Uterus (tissue), 2 donors: ENCODE results near the gene TFAP2B.

Experiments
- POLR2A ChIP-seq, 2 donors: fragments of 450-650 bp; IDR thresholded peaks; one replicate each; pipeline ENCODE4 v1.6.1; 2016; ENCODE audit warnings: antibody characterized with exemption in 2 of 2, mild to moderate bottlenecking in 1 of 2, moderate library complexity in 1 of 2
- TF ChIP-seq, protein P1 (sequence below), 4 experiments: fragments of 200-600 bp in 2 of 4; fragments of 450-650 bp in 2 of 4; sonication (generic) in 2 of 4; IDR thresholded peaks; one replicate each; pipeline ENCODE4 v1.5.1; 2016 to 2019; ENCODE audit warnings: antibody characterized with exemption in 4 of 4, mild to moderate bottlenecking in 2 of 4, moderate library complexity in 1 of 4

DNA sequence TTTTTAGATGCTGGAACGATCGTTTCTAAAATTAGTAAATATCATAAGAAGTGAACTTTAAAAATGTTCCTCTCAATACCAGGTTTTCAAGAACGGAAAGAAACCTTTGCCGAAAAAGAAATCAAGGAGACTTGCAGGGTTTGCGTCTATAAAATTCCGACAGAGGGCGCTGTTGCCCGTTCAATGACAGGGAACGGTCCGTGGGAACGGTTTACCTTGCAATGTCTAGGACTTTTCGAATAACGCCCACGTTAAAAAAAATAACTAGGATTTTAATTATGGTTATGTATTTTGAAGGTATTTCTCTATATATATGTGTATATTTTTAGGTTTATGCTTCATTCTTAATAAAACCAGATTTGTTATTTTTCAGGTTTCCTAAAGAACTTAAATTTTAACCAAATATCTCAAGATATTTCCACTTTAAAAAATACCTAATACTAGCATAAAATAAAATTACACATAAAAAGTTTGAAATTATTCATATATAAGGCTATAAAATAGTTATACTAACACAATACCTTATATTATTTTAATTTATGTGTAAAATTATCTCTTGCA is 2.5 kb upstream of the TFAP2B start:
- TF ChIP-seq, protein P1, sequence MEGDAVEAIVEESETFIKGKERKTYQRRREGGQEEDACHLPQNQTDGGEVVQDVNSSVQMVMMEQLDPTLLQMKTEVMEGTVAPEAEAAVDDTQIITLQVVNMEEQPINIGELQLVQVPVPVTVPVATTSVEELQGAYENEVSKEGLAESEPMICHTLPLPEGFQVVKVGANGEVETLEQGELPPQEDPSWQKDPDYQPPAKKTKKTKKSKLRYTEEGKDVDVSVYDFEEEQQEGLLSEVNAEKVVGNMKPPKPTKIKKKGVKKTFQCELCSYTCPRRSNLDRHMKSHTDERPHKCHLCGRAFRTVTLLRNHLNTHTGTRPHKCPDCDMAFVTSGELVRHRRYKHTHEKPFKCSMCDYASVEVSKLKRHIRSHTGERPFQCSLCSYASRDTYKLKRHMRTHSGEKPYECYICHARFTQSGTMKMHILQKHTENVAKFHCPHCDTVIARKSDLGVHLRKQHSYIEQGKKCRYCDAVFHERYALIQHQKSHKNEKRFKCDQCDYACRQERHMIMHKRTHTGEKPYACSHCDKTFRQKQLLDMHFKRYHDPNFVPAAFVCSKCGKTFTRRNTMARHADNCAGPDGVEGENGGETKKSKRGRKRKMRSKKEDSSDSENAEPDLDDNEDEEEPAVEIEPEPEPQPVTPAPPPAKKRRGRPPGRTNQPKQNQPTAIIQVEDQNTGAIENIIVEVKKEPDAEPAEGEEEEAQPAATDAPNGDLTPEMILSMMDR (IDR thresholded peaks at IDR 0.05) = peak; percentile 35 to 64 (median 50)
- TF ChIP-seq POLR2A (IDR thresholded peaks at IDR 0.05) = no peak
